ENCODE data around the gene DCAF8L1.

GRCh38 chrX:27995611-27996010 lies 14.4 kb upstream of the DCAF8L1 start:
- TF ChIP-seq POLR2A (IDR thresholded peaks at IDR 0.05): no peak
- TF ChIP-seq, protein P1, sequence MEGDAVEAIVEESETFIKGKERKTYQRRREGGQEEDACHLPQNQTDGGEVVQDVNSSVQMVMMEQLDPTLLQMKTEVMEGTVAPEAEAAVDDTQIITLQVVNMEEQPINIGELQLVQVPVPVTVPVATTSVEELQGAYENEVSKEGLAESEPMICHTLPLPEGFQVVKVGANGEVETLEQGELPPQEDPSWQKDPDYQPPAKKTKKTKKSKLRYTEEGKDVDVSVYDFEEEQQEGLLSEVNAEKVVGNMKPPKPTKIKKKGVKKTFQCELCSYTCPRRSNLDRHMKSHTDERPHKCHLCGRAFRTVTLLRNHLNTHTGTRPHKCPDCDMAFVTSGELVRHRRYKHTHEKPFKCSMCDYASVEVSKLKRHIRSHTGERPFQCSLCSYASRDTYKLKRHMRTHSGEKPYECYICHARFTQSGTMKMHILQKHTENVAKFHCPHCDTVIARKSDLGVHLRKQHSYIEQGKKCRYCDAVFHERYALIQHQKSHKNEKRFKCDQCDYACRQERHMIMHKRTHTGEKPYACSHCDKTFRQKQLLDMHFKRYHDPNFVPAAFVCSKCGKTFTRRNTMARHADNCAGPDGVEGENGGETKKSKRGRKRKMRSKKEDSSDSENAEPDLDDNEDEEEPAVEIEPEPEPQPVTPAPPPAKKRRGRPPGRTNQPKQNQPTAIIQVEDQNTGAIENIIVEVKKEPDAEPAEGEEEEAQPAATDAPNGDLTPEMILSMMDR (IDR thresholded peaks at IDR 0.05): no peak
